SU-DHL-6 (cell line): ENCODE data around the gene RAB11FIP2.

Experiments used
- EZH2phosphoT487 ChIP-seq: fragments of 200-600 bp; sonication (generic), shearing (Covaris generic); conservative IDR thresholded peaks from 2 replicates; pipeline ENCODE4 v1.6.1; 2018; ENCODE audit warnings: mild to moderate bottlenecking, antibody characterized with exemption, low read length, moderate library complexity, mixed read lengths
- TF ChIP-seq, protein P1 (sequence below): fragments of 200-600 bp; sonication (generic); IDR thresholded peaks from one replicate; pipeline ENCODE4 v1.5.1; 2017; ENCODE audit warnings: antibody characterized with exemption, mild to moderate bottlenecking, low read length, moderate library complexity; ENCODE audit not compliant: insufficient read depth, poor library complexity, severe bottlenecking

- TF ChIP-seq, protein P1, sequence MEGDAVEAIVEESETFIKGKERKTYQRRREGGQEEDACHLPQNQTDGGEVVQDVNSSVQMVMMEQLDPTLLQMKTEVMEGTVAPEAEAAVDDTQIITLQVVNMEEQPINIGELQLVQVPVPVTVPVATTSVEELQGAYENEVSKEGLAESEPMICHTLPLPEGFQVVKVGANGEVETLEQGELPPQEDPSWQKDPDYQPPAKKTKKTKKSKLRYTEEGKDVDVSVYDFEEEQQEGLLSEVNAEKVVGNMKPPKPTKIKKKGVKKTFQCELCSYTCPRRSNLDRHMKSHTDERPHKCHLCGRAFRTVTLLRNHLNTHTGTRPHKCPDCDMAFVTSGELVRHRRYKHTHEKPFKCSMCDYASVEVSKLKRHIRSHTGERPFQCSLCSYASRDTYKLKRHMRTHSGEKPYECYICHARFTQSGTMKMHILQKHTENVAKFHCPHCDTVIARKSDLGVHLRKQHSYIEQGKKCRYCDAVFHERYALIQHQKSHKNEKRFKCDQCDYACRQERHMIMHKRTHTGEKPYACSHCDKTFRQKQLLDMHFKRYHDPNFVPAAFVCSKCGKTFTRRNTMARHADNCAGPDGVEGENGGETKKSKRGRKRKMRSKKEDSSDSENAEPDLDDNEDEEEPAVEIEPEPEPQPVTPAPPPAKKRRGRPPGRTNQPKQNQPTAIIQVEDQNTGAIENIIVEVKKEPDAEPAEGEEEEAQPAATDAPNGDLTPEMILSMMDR: no peak
- no peak for TF ChIP-seq EZH2phosphoT487
Observed at GRCh38 chr10:118080817-118081216, 34.1 kb upstream of the RAB11FIP2 start.
